GM12878 (cell line): ENCODE data around the gene SETD9. TPM values are rescaled to one million over a fixed set of nuclear protein-coding genes. Genes with fewer than 3 reads are reported as not detected.

Experiments used
- ATAC-seq: fragments of 200-7000 bp; cut with Tn5 transposase; 3 replicates; pipeline ENCODE4 v1.9.1; 2020; ENCODE audit warnings: mild to moderate bottlenecking, moderate library complexity
- BruUV-seq: library from RNA; stranded (reverse); fragments of 400-500 nt; replicated peaks from 2 replicates; lab custom pipeline; 2021; lab: Mats Ljungman, UMichigan
- CTCF ChIA-PET: fragments of 300-600 bp; sonication (Branson Sonifier 250); formaldehyde crosslinking; extraction: SDS; loops from one replicate; lab custom pipeline; 2021; ENCODE audit warnings: inconsistent platforms; lab: Yijun Ruan, JAX
- POLR2A ChIA-PET: fragments of 350-600 bp; formaldehyde crosslinking; extraction: SDS; loops from one replicate; lab custom pipeline; 2021; ENCODE audit warnings: inconsistent platforms; lab: Charles Lee
- RAD21 ChIA-PET: fragments of 300-600 bp; sonication (Branson Sonifier 250); formaldehyde crosslinking; loops from one replicate; lab custom pipeline; 2023; ENCODE audit warnings: antibody characterized with exemption; ENCODE audit not compliant: unreplicated experiment; lab: Charles Lee
- SMC1A ChIA-PET: fragments of 300-600 bp; sonication (Branson Sonifier 250); formaldehyde crosslinking; loops from one replicate; lab custom pipeline; 2023; ENCODE audit not compliant: unreplicated experiment, uncharacterized antibody; lab: Charles Lee
- DNase-seq: peaks from one replicate; pipeline ENCODE4 v3.0.0-alpha.2; 2011; ENCODE audit warnings: low read depth, low spot score
- FAIRE-seq: peaks from 3 replicates; lab custom pipeline; 2011; peaks lifted over from hg19 to GRCh38; lab: Jason Lieb, UNC
- H2AFZ ChIP-seq: 2 replicates; pipeline ENCODE4 v1.6.0; 2011; ENCODE audit warnings: low read depth, low read length, control low read depth; ENCODE audit not compliant: control insufficient read depth
- H3K27ac ChIP-seq: 2 replicates; pipeline ENCODE4 v1.5.1; 2011; ENCODE audit warnings: control low read depth; ENCODE audit not compliant: control insufficient read depth, insufficient read depth
- H3K27me3 ChIP-seq, 2 experiments: replicated peaks in 1 of 2; 2 replicates each; pipeline versions ENCODE4 v1.6.0 to v1.6.1; 2011; ENCODE audit warnings: low read length in 1 of 2; ENCODE audit not compliant: control insufficient read depth in 2 of 2, insufficient read depth in 2 of 2
- H3K36me3 ChIP-seq, 2 experiments: 2 replicates each; pipeline ENCODE4 v1.5.1; 2011; ENCODE audit warnings: low read length in 1 of 2; ENCODE audit not compliant: control insufficient read depth in 2 of 2, insufficient read depth in 2 of 2
- H3K4me1 ChIP-seq: 2 replicates; pipeline ENCODE4 v1.6.1; 2011; ENCODE audit warnings: mild to moderate bottlenecking, low read length, moderate library complexity, mixed read lengths; ENCODE audit not compliant: control insufficient read depth, insufficient read depth
- H3K4me2 ChIP-seq: 2 replicates; pipeline ENCODE4 v1.6.0; 2011; ENCODE audit warnings: control low read depth; ENCODE audit not compliant: control insufficient read depth, insufficient read depth
- H3K4me3 ChIP-seq: fragments of 200-600 bp; sonication (generic); 2 replicates; pipeline ENCODE4 v1.5.1; 2016
- H3K79me2 ChIP-seq: 2 replicates; pipeline ENCODE4 v1.6.0; 2011; ENCODE audit warnings: low read length; ENCODE audit not compliant: control insufficient read depth, insufficient read depth
- H3K9ac ChIP-seq: 2 replicates; pipeline ENCODE4 v1.8.0; 2011; ENCODE audit warnings: low read length, control low read depth, mixed read lengths; ENCODE audit not compliant: control insufficient read depth, insufficient read depth
- H3K9me3 ChIP-seq: replicated peaks from 3 replicates; pipeline ENCODE4 v1.5.1; 2011; ENCODE audit warnings: mild to moderate bottlenecking, low read length; ENCODE audit not compliant: control insufficient read depth, insufficient read depth
- H4K20me1 ChIP-seq: 2 replicates; pipeline ENCODE4 v1.6.0; 2011; ENCODE audit not compliant: control insufficient read depth, insufficient read depth
- ATF2 ChIP-seq: IDR thresholded peaks from 2 replicates; pipeline ENCODE4 v1.6.1; 2012; ENCODE audit warnings: low read length, inconsistent platforms
- ATF7 ChIP-seq: fragments of 450-650 bp; IDR thresholded peaks from 2 replicates; pipeline ENCODE4 v1.6.1; 2016; ENCODE audit warnings: low read depth, mild to moderate bottlenecking
- CEBPZ ChIP-seq: fragments of 150-350 bp; IDR thresholded peaks from 2 replicates; pipeline ENCODE4 v1.6.1; 2016; ENCODE audit warnings: low read depth, low read length
- CREB1 ChIP-seq: IDR thresholded peaks from 2 replicates; pipeline ENCODE4 v1.6.1; 2012; ENCODE audit warnings: low read depth, mild to moderate bottlenecking, inconsistent platforms
- EZH2 ChIP-seq: IDR thresholded peaks from 2 replicates; pipeline ENCODE4 v1.6.1; 2012; ENCODE audit warnings: low read depth, mild to moderate bottlenecking, control low read depth, inconsistent platforms, low read length, borderline replicate concordance; ENCODE audit not compliant: control insufficient read depth
- FOXM1 ChIP-seq: IDR thresholded peaks from 2 replicates; pipeline ENCODE4 v1.6.1; 2012; ENCODE audit warnings: low read depth, mild to moderate bottlenecking, inconsistent platforms, low read length, moderate library complexity
- MLLT1 ChIP-seq: fragments of 450-650 bp; IDR thresholded peaks from 2 replicates; pipeline ENCODE4 v1.6.1; 2016; ENCODE audit warnings: mild to moderate bottlenecking
- POLR2AphosphoS2 ChIP-seq: IDR thresholded peaks from 2 replicates; pipeline ENCODE4 v1.6.1; 2011; ENCODE audit warnings: low read depth, mild to moderate bottlenecking, low read length, improper control_type of control experiment, moderate library complexity
- RB1 ChIP-seq: fragments of 450-650 bp; formaldehyde crosslinking; IDR thresholded peaks from 2 replicates; pipeline ENCODE4 v1.6.1; 2017; ENCODE audit warnings: mild to moderate bottlenecking, borderline replicate concordance
- STAT1 ChIP-seq: fragments of 450-650 bp; conservative IDR thresholded peaks from 2 replicates; pipeline ENCODE4 v1.6.1; 2014; ENCODE audit warnings: antibody characterized with exemption, mild to moderate bottlenecking
- YY1 ChIP-seq: IDR thresholded peaks from 2 replicates; pipeline ENCODE4 v1.6.1; 2011; ENCODE audit warnings: low read depth, mild to moderate bottlenecking, low read length
- ZBED1 ChIP-seq: IDR thresholded peaks from 2 replicates; pipeline ENCODE4 v1.6.1; 2016; ENCODE audit warnings: borderline replicate concordance
- ZBTB33 ChIP-seq: fragments of 450-650 bp; IDR thresholded peaks from 2 replicates; pipeline ENCODE4 v1.6.1; 2017; ENCODE audit warnings: mild to moderate bottlenecking
- WGBS: methylation state at CpG from one replicate; pipeline ENCODE4 v1.1.6; 2016; ENCODE audit warnings: low lambda C conversion rate; ENCODE audit not compliant: insufficient replicate concordance, insufficient coverage; ENCODE audit errors: missing lambda C conversion rate; 5-methylcytosine and 5-hydroxymethylcytosine counted together
- in situ Hi-C: fragments of 300-500 bp; cut with MboI; formaldehyde crosslinking; loops from 9 replicates; pipeline ENCODE4 v1.14.3; 2018; ENCODE audit warnings: mixed read lengths
- intact Hi-C: fragments of 100-400 bp; cut with micrococcal nuclease; formaldehyde crosslinking; loops from one replicate; pipeline ENCODE4 v1.14.2; 2022; ENCODE audit not compliant: unreplicated experiment
- polyA plus RNA-seq, 11 experiments: library from polyadenylated mRNA; depleted of rRNA in 4 of 11; unstranded in 6 of 11; stranded (reverse) in 5 of 11; fragments of >200 nt; fragmentation: Nextera tagmentation in 4 of 11; fragmentation: Illumina TruSeq in 1 of 11; extraction: Ambion mirVana in 4 of 11; extraction: Trizol in 1 of 11; gene quantifications; 1 replicate in 1 of 11; 2 replicates in 10 of 11; pipeline versions ENCODE4 v1.2.1 to v1.2.3, GENCODE V29; 2011 to 2016; ENCODE audit warnings: inconsistent platforms in 2 of 11, missing spikeins in 2 of 11, low read depth in 1 of 11
- total RNA-seq, 4 experiments: library from RNA; depleted of rRNA in 3 of 4; stranded (reverse); fragments of >200 nt in 3 of 4; fragmentation: Illumina TruSeq in 1 of 4; extraction: Trizol in 1 of 4; gene quantifications; 2 replicates each; pipeline versions ENCODE4 v1.2.1 to v1.2.3, GENCODE V29; 2013 to 2021

The SETD9 gene
- total and polyA plus RNA-seq, 10 of the 15 experiments (the other 5 are each of a cell fraction or from before 2014, with no cell fraction given), result 8.7 to 17.8 (median 12.6) TPM

GRCh38 chr5:56917534-56917933, 8.1 kb downstream of the SETD9 start (continued):
- no peak for TF ChIP-seq ZBTB33

GRCh38 chr5:56918054-56918453, 8.7 kb downstream of the SETD9 start:
- Histone ChIP-seq H3K4me1 (no peaks in the 10 kb centered on the region), H3K9me3 (no peaks in the 10 kb centered on the region), H3K9ac (no peak overlapping the region), H3K4me2 (no peak overlapping the region), H4K20me1 (no peaks in the 10 kb centered on the region), H3K27ac (no peak overlapping the region), H3K4me3 (no peak overlapping the region), H3K36me3 (peaks cover 0 to 2% of the 10 kb centered on the region in 2 experiments; a peak in 2 of 4 replicates), H3K27me3 (no peaks in the 10 kb centered on the region), H2AFZ (no peak overlapping the region), H3K79me2 (no peaks in the 10 kb centered on the region)
- CTCF ChIA-PET, result interaction anchor here (0.6 to 1.5 kb wide), 5 partner anchors 16 to 424 kb away, joined by 3 to 4 read pairs (median 4); no protein-coding TSS in a partner anchor
- intact Hi-C loops, result no loop called here
- SMC1A ChIA-PET, result interaction anchor here (0.6 to 1.3 kb wide), 3 partner anchors 8 to 220 kb away, joined by 3 to 4 read pairs (median 3); no protein-coding TSS in a partner anchor
- RAD21 ChIA-PET, result no interaction called here
- POLR2A ChIA-PET, result no interaction called here
- FAIRE-seq (no peak), DNase-seq (no peak), ATAC-seq (no peak)
- 100% methylated on average over 2 of the region's 2 CpGs for WGBS
- in situ Hi-C loops, result loop anchor here (25.0 kb wide), 1 partner anchor 1544 kb away; the partner anchor contains the start of gene PLK2
- no TSS peak for BruUV-seq
- no peak for TF ChIP-seq POLR2AphosphoS2
- no peak for TF ChIP-seq ATF7
- no peak for TF ChIP-seq ATF2
- no peak for TF ChIP-seq FOXM1
- no peak for TF ChIP-seq MLLT1
- TF ChIP-seq YY1, result no peak
- no peak for TF ChIP-seq STAT1
- TF ChIP-seq EZH2, result no peak
- TF ChIP-seq CREB1, result no peak
- TF ChIP-seq CEBPZ, result no peak
- TF ChIP-seq RB1, result no peak
- TF ChIP-seq ZBED1, result no peak
